GM19463 (cell line): Measurements from ENCODE around the gene MECP2.
A peak's percentile ranks its signal among the peaks of the same experiment; 100 is the strongest.
"Not testable (repeated sequence)": the region's sequence is repeated elsewhere in the genome, so short reads cannot be mapped to it uniquely, and the experiment has no call there.

Experiments
- ATAC-seq: cut with Tn5 transposase; IDR thresholded peaks from one replicate; pipeline ENCODE4 v1.9.1; 2021; ENCODE audit warnings: mild to moderate bottlenecking, moderate library complexity; ENCODE audit not compliant: unreplicated experiment

The MECP2 gene

GRCh38 chrX:154097589-154098541, at the start of gene MECP2:
TSS of gene MECP2 (minus strand) at chrX:154097717.
- ATAC-seq = peak; percentile 88

- not testable (repeated sequence) for ATAC-seq
Measured at GRCh38 chrX:154144010-154144409, 46.5 kb upstream of the MECP2 start, which contains the start of gene OPN1LW. TSS of gene OPN1LW (plus strand) at chrX:154144243. CDS start at chrX:154144284, 41 bp downstream.

GRCh38 chrX:154142950-154143745, 45.6 kb upstream of the MECP2 start:
- no peak for ATAC-seq

- ATAC-seq = no peak
Measured at GRCh38 chrX:154142386-154142785, 44.9 kb upstream of the MECP2 start.

- ATAC-seq = no peak
Measured at GRCh38 chrX:154140742-154141141, 43.2 kb upstream of the MECP2 start.

GRCh38 chrX:154140206-154140605, 42.7 kb upstream of the MECP2 start:
- no peak for ATAC-seq

GRCh38 chrX:154138857-154139256, 41.3 kb upstream of the MECP2 start:
- ATAC-seq = no peak

- no peak for ATAC-seq
Measured at GRCh38 chrX:154136627-154137161, 39.2 kb upstream of the MECP2 start.

- ATAC-seq = no peak
Measured at GRCh38 chrX:154135458-154136229, 38.1 kb upstream of the MECP2 start.

- ATAC-seq = no peak
Measured at GRCh38 chrX:154132366-154132765, 34.8 kb upstream of the MECP2 start.

GRCh38 chrX:154131955-154132354, 34.4 kb upstream of the MECP2 start:
- ATAC-seq = no peak

GRCh38 chrX:154126101-154126500, 28.6 kb upstream of the MECP2 start:
- no peak for ATAC-seq

GRCh38 chrX:154125391-154126040, 28.0 kb upstream of the MECP2 start:
- no peak for ATAC-seq

- no peak for ATAC-seq
Measured at GRCh38 chrX:154123241-154124219, 26.0 kb upstream of the MECP2 start.

GRCh38 chrX:154121961-154122360, 24.4 kb upstream of the MECP2 start:
- no peak for ATAC-seq

- no peak for ATAC-seq
Measured at GRCh38 chrX:154121207-154121606, 23.7 kb upstream of the MECP2 start.

- ATAC-seq = no peak
Measured at GRCh38 chrX:154120567-154120966, 23.1 kb upstream of the MECP2 start.

GRCh38 chrX:154117566-154117965, 20.0 kb upstream of the MECP2 start:
- no peak for ATAC-seq
